Calu3 (cell line): ENCODE results near the gene PARL. TPM values are rescaled to one million over a fixed set of nuclear protein-coding genes. Genes with fewer than 3 reads are reported as not detected.

Source experiments
- BruUV-seq: library from RNA; stranded (reverse); fragments of 400-500 nt; replicated peaks from 2 replicates; lab custom pipeline; 2021; lab: Mats Ljungman, UMichigan
- CTCF ChIA-PET: fragments of 300-600 bp; sonication (Branson Sonifier 250); formaldehyde crosslinking; loops from one replicate; lab custom pipeline; 2022; ENCODE audit warnings: antibody characterized with exemption; lab: Charles Lee
- DNase-seq: peaks from one replicate; pipeline ENCODE4 v3.0.0; 2022
- H3K27ac Mint-ChIP-seq: one replicate; pipeline ENCODE4 v1.8.0; 2022; ENCODE audit warnings: mixed read lengths; ENCODE audit not compliant: unreplicated experiment
- H3K27me3 Mint-ChIP-seq: one replicate; pipeline ENCODE4 v1.8.0; 2022; ENCODE audit warnings: mixed read lengths; ENCODE audit not compliant: unreplicated experiment
- H3K36me3 Mint-ChIP-seq: one replicate; pipeline ENCODE4 v1.8.0; 2022; ENCODE audit warnings: mild to moderate bottlenecking, moderate library complexity, mixed read lengths; ENCODE audit not compliant: insufficient read depth, unreplicated experiment
- H3K4me1 Mint-ChIP-seq: one replicate; pipeline ENCODE4 v1.8.0; 2022; ENCODE audit warnings: mild to moderate bottlenecking, low read depth, mixed read lengths; ENCODE audit not compliant: unreplicated experiment
- H3K4me3 Mint-ChIP-seq: one replicate; pipeline ENCODE4 v1.8.0; 2022; ENCODE audit warnings: mild to moderate bottlenecking, low read depth, moderate library complexity, mixed read lengths; ENCODE audit not compliant: unreplicated experiment
- H3K9me3 Mint-ChIP-seq: one replicate; pipeline ENCODE4 v1.8.0; 2022; ENCODE audit warnings: low read depth, mixed read lengths; ENCODE audit not compliant: unreplicated experiment
- CTCF ChIP-seq: fragments of 200-600 bp; IDR thresholded peaks from one replicate; pipeline ENCODE4 v1.8.0; 2022; ENCODE audit warnings: antibody characterized with exemption; ENCODE audit not compliant: unreplicated experiment
- intact Hi-C: fragments of 100-400 bp; cut with micrococcal nuclease; formaldehyde crosslinking; loops from one replicate; pipeline ENCODE4 v1.10.0; 2022; ENCODE audit not compliant: unreplicated experiment
- total RNA-seq: library from RNA; stranded (reverse); gene quantifications from 2 replicates; pipeline ENCODE4 v1.2.3, GENCODE V29; 2022

The PARL gene
- total RNA-seq, 1 experiment from 2014 or later, result 80.4 TPM

GRCh38 chr3:183904833-183905780 lies 20.4 kb upstream of the PARL start:
- H3K27me3 Mint-ChIP-seq, result no peaks in the 10 kb centered on the region
- no peak for TF ChIP-seq CTCF
- no peak overlapping the region for H3K27ac Mint-ChIP-seq
- no TSS peak for BruUV-seq
- H3K9me3 Mint-ChIP-seq, result peaks cover 3% of the 10 kb centered on the region
- H3K4me3 Mint-ChIP-seq, result no peak overlapping the region
- DNase-seq, result no peak
- H3K36me3 Mint-ChIP-seq, result no peaks in the 10 kb centered on the region
- intact Hi-C loops, result loop anchor here (2.0 kb wide), 1 partner anchor 112 kb away; the partner anchor contains the start of gene ABCC5
- no peaks in the 10 kb centered on the region for H3K4me1 Mint-ChIP-seq
- CTCF ChIA-PET, result interaction anchor here (1.0 to 1.3 kb wide), 4 partner anchors 12 to 135 kb away, joined by 3 to 9 read pairs (median 6); partner anchors contain the start of genes ABCC5 and PARL

DNA sequence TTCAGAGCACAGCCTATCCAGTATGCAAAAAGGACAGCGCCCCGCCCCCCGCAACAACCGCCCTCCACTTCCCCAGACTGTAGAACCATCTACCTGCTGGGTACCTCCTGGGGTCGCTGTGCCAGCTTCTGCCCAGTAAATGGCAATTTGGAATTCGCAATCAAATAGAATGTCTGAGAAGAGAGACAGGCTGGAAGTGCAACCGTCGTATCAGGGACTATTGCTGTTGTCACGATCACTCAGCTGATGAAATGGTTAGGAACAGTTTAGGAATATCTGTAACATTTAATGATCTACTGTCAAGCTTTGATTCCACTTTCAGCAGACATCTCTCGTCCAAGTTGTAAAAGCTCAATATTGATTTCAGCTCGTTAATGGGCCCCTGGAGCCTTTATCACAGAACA lies 13.3 kb upstream of the PARL start:
- Mint-ChIP-seq H3K4me3 (no peak overlapping the region), H3K4me1 (peaks cover 3% of the 10 kb centered on the region), H3K9me3 (peaks cover 7% of the 10 kb centered on the region), H3K27ac (no peak overlapping the region), H3K36me3 (no peaks in the 10 kb centered on the region), H3K27me3 (peaks cover 29% of the 10 kb centered on the region)
- intact Hi-C loops, result loop anchor here (5.0 kb wide), 1 partner anchor 234 kb away; no protein-coding TSS in a partner anchor
- TF ChIP-seq CTCF, result no peak
- CTCF ChIA-PET, result interaction anchor here (0.6 to 0.9 kb wide), 3 partner anchors 24 to 344 kb away, joined by 3 to 6 read pairs (median 3); no protein-coding TSS in a partner anchor
- no TSS peak for BruUV-seq
- DNase-seq, result no peak

DNA sequence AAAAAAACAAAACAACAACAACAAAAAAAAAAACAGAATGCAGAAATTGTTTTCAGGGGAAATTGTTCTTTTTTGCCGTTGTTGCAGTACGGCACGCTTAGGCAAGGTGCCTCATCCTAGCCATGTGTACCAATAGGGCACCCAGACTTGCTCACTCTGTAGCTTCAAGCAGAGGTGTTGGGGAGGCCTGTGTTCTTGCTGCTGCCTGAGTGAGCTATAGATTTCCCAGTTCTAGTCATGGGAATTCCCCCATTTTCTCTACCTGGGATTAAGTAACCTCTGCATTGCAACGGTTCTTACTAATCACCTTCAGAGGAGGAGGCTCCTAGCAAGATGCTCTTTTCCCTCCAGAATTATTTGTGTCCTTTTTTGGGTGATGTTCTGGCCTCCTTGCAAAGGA lies 12.9 kb upstream of the PARL start:
- no peaks in the 10 kb centered on the region for H3K36me3 Mint-ChIP-seq
- H3K4me1 Mint-ChIP-seq, result peaks cover 7% of the 10 kb centered on the region
- CTCF ChIA-PET, result interaction anchor here (0.6 to 0.7 kb wide), 5 partner anchors 23 to 221 kb away, joined by 3 to 7 read pairs (median 3); no protein-coding TSS in a partner anchor
- no peak for TF ChIP-seq CTCF
- no peak overlapping the region for H3K4me3 Mint-ChIP-seq
- BruUV-seq, result no TSS peak
- intact Hi-C loops, result loop anchor here (5.0 kb wide), 1 partner anchor 235 kb away; no protein-coding TSS in a partner anchor
- peaks cover 29% of the 10 kb centered on the region for H3K27me3 Mint-ChIP-seq
- DNase-seq, result no peak
- peaks cover 7% of the 10 kb centered on the region for H3K9me3 Mint-ChIP-seq
- H3K27ac Mint-ChIP-seq, result no peak overlapping the region

GRCh38 chr3:183896610-183897009 lies 11.9 kb upstream of the PARL start:
- no TSS peak for BruUV-seq
- no peak for DNase-seq
- Mint-ChIP-seq H3K9me3 (peaks cover 7% of the 10 kb centered on the region), H3K27me3 (peaks cover 29% of the 10 kb centered on the region), H3K4me3 (no peak overlapping the region), H3K27ac (no peak overlapping the region), H3K36me3 (no peaks in the 10 kb centered on the region), H3K4me1 (peaks cover 10% of the 10 kb centered on the region)
- intact Hi-C loops, result loop anchor here (5.0 kb wide), 1 partner anchor 236 kb away; no protein-coding TSS in a partner anchor
- CTCF ChIA-PET, result interaction anchor here (1.0 to 2.3 kb wide), 6 partner anchors 9 to 345 kb away, joined by 3 to 39 read pairs (median 6); partner anchors contain the start of genes ABCC5 and EIF2B5
- TF ChIP-seq CTCF, result no peak
